NT2/D1 (cell line): ENCODE data around the gene DPP9.

Experiments used
- DNase-seq: peaks from one replicate; pipeline ENCODE4 v3.0.0-alpha.2; 2011; ENCODE audit warnings: low read depth, low spot score
- H3K27me3 ChIP-seq: 2 replicates; pipeline ENCODE4 v1.6.0; 2011; ENCODE audit warnings: mild to moderate bottlenecking; ENCODE audit not compliant: insufficient read length, insufficient read depth
- H3K36me3 ChIP-seq: 2 replicates; pipeline ENCODE4 v1.6.1; 2011; ENCODE audit warnings: mild to moderate bottlenecking, low read length, mixed read lengths; ENCODE audit not compliant: insufficient read depth, insufficient read length
- H3K4me1 ChIP-seq: 2 replicates; pipeline ENCODE4 v1.5.1; 2011; ENCODE audit not compliant: insufficient read depth, insufficient read length
- H3K4me3 ChIP-seq: 2 replicates; pipeline ENCODE4 v1.5.1; 2011; ENCODE audit warnings: low read depth; ENCODE audit not compliant: insufficient read length
- H3K9ac ChIP-seq: 2 replicates; pipeline ENCODE4 v1.6.0; 2011; ENCODE audit warnings: low read depth; ENCODE audit not compliant: insufficient read length
- H3K9me3 ChIP-seq: 2 replicates; pipeline ENCODE4 v1.5.1; 2011; ENCODE audit warnings: mild to moderate bottlenecking, low read length; ENCODE audit not compliant: insufficient read depth
- SUZ12 ChIP-seq: IDR thresholded peaks from 2 replicates; pipeline ENCODE4 v1.6.1; 2011; ENCODE audit not compliant: insufficient read length, insufficient read depth; ENCODE audit errors: extremely low read depth
- YY1 ChIP-seq: IDR thresholded peaks from 2 replicates; pipeline ENCODE4 v1.6.1; 2011; ENCODE audit not compliant: insufficient read length, insufficient read depth
- ZNF274 ChIP-seq: IDR thresholded peaks from 2 replicates; pipeline ENCODE4 v1.6.1; 2011; ENCODE audit warnings: mild to moderate bottlenecking, low read depth, low read length

DPP9 gene

GRCh38 chr19:4638828-4639530 lies 84.7 kb downstream of the DPP9 start, which contains the start of gene TNFAIP8L1:
Gene TNFAIP8L1, plus strand, starts transcription at chr19:4639516. Its CDS starts 12,354 bp downstream, at chr19:4651870.
- peaks cover 2% of the 10 kb centered on the region for H3K36me3 ChIP-seq
- H3K4me1 ChIP-seq = peaks cover 18% of the 10 kb centered on the region

DNA sequence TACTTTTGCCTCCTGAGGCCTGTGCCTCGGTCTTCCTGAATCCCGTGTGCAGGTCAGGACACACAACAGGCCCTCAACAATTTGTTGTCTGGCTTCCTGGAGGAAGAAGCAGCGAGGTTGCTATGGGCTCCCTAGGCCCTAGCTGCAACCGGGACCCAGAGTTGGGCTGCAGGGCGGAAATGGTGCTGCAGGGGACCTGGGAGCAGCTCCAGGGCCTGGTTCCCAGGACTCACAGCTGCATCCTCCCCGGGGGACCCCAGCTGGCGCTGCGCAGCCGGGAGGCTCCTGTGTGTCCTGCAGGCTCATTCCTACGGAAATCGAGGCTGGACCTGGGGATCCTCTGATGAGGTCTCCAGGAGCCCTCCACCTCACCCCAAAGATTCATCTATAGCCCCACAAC lies 85.3 kb downstream of the DPP9 start:
- Histone ChIP-seq H3K36me3 (peaks cover under 1% of the 10 kb centered on the region), H3K27me3 (peaks cover 11% of the 10 kb centered on the region), H3K4me3 (no peak overlapping the region), H3K9me3 (no peaks in the 10 kb centered on the region), H3K4me1 (peaks cover 21% of the 10 kb centered on the region), H3K9ac (peak overlapping the region; percentile 68)
- DNase-seq = no peak
- no peak for TF ChIP-seq SUZ12
- TF ChIP-seq ZNF274 = no peak
- no peak for TF ChIP-seq YY1

More at GRCh38 chr19:4638828-4639530, 84.7 kb downstream of the DPP9 start, which contains the start of gene TNFAIP8L1:
- no peak for TF ChIP-seq ZNF274
- TF ChIP-seq YY1 = no peak
- TF ChIP-seq SUZ12 = no peak
- Histone ChIP-seq H3K9ac (peak within 1 kb of the TSS; percentile 88), H3K4me3 (peak within 1 kb of the TSS; percentile 85), H3K9me3 (no peaks in the 10 kb centered on the region), H3K27me3 (peaks cover 11% of the 10 kb centered on the region)
- peak; percentile 93 for DNase-seq

DNA sequence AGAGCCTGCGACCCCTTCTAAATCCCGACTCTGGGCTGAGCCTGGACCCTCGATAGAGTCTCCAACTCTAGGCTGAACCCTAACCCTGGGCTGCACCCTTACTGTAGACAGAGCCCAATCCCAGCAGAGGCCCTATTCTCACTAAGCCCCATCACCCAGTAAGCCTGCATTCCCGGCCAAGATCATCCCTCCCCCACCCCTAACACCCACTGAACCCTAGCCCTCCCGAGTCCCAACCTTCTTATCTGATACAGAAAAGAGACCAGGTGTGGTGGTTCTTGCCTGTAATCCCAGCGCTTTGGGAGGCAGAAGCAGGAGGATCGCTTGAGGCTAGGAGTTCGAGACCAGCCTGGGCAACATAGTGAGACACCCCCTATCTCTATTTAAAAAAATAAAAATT lies 86.9 kb downstream of the DPP9 start:
- Histone ChIP-seq H3K27me3 (peaks cover 11% of the 10 kb centered on the region), H3K36me3 (no peaks in the 10 kb centered on the region), H3K9me3 (no peaks in the 10 kb centered on the region), H3K9ac (peak overlapping the region; percentile 81), H3K4me3 (no peak overlapping the region), H3K4me1 (peaks cover 21% of the 10 kb centered on the region)
- TF ChIP-seq ZNF274 (no peak), SUZ12 (no peak), YY1 (no peak)
- DNase-seq = no peak

DNA sequence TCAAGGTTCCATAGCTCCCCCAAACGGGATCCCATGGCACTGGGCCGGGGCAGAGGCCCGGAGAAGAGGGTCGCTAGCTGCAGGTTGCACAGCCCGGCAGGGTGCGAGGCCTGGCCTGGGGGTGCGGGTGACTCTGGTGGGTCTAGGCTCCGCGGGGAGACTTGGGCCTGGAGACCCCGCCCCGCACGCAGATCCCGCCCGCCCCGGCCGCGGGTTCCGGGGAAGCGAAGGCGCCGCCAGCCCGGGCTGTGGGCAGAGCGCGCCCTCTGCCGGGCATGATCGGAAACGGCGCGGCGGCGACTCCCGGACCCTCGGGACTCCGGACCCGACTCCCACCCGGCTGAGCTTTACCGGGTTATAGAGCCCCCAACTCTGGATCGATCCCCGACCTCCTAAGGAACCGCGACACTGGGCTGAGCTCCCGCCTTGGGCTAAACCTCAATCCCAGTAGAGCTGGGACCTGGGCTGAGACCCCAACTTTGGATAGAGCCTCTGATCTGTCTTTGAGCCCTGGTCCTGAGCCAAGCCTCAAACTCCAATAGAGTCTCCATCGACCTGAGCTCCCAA lies 87.4 kb downstream of the DPP9 start:
- Histone ChIP-seq H3K4me3 (peak overlapping the region; percentile 60), H3K27me3 (peaks cover 11% of the 10 kb centered on the region), H3K4me1 (peaks cover 21% of the 10 kb centered on the region), H3K9me3 (no peaks in the 10 kb centered on the region), H3K36me3 (no peaks in the 10 kb centered on the region), H3K9ac (peak overlapping the region; percentile 89)
- no peak for DNase-seq
- TF ChIP-seq YY1 (no peak), ZNF274 (no peak), SUZ12 (no peak)

DNA sequence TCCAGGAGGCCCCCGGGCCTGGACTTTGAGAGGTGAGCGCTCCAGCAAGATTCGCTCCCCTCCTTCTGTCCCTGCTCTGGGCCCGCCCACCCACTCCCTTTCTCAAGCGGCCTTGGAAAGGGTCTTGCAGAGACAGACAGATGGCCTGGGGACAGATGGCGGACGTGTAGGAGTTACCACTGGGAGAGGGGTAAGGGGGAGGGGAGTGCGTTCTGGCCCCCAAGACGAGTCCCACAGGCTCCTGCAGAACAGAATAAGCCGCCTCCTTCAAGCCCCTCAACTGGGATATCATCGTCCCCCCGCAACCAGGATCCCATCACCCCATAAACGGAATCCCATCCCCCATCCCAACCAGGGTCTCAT lies 87.9 kb downstream of the DPP9 start:
- no peaks in the 10 kb centered on the region for H3K36me3 ChIP-seq
- peaks cover 11% of the 10 kb centered on the region for H3K27me3 ChIP-seq
- TF ChIP-seq ZNF274 (no peak), SUZ12 (no peak), YY1 (no peak)
- peaks cover 21% of the 10 kb centered on the region for H3K4me1 ChIP-seq
- H3K9me3 ChIP-seq = no peaks in the 10 kb centered on the region
- peak overlapping the region; percentile 89 for H3K9ac ChIP-seq
- DNase-seq = no peak
- H3K4me3 ChIP-seq = peak overlapping the region; percentile 60

- TF ChIP-seq ZNF274 (no peak), YY1 (no peak), SUZ12 (no peak)
- no peak for DNase-seq
- Histone ChIP-seq H3K36me3 (no peaks in the 10 kb centered on the region), H3K9ac (no peak overlapping the region), H3K4me1 (peaks cover 10% of the 10 kb centered on the region), H3K9me3 (no peaks in the 10 kb centered on the region), H3K27me3 (peaks cover 11% of the 10 kb centered on the region), H3K4me3 (no peak overlapping the region)
Observed at GRCh38 chr19:4633140-4633967, 90.3 kb downstream of the DPP9 start.
